Body of pancreas (tissue), 4 donors: Measurements from ENCODE around the gene CBFB. TPM values are rescaled to one million over a fixed set of nuclear protein-coding genes. Genes with fewer than 3 reads are reported as not detected.

Experiments
- ATAC-seq: fragments of 150-250 bp; one replicate; pipeline ENCODE4 v1.9.1; 2016
- DNase-seq, 4 donors: peaks; one replicate each; pipeline ENCODE4 v3.0.0-alpha.2; 2019
- H3K27ac ChIP-seq, 4 donors: fragments of 200-600 bp; sonication (generic); 1 replicate in 3 of 4; 2 replicates in 1 of 4; pipeline versions ENCODE4 v1.5.1 to v1.6.1; 2016 to 2019; ENCODE audit warnings: mild to moderate bottlenecking in 1 of 4, mixed read lengths in 1 of 4, moderate library complexity in 1 of 4
- H3K27me3 ChIP-seq, 2 donors: fragments of 200-600 bp; sonication (generic); one replicate each; pipeline ENCODE4 v1.6.0; 2016; ENCODE audit warnings: mild to moderate bottlenecking in 1 of 2
- H3K36me3 ChIP-seq, 2 donors: fragments of 200-600 bp; sonication (generic); replicated peaks in 1 of 2; 2 replicates each; pipeline ENCODE4 v1.5.1; 2016; ENCODE audit warnings: low read depth in 2 of 2; ENCODE audit not compliant: insufficient read depth in 1 of 2
- H3K4me1 ChIP-seq: fragments of 200-600 bp; sonication (generic); one replicate; pipeline ENCODE4 v1.6.0; 2016
- H3K4me3 ChIP-seq, 2 donors: fragments of 200-600 bp; sonication (generic); 1 replicate in 1 of 2; 2 replicates in 1 of 2; pipeline ENCODE4 v1.5.1; 2016 to 2019
- H3K9me3 ChIP-seq, 3 donors: fragments of 200-600 bp; sonication (generic); 1 replicate in 2 of 3; 2 replicates in 1 of 3; pipeline ENCODE4 v1.5.1; 2016
- CTCF ChIP-seq, 7 experiments: fragments of 450-650 bp in 4 of 7; fragments of 200-600 bp in 3 of 7; sonication (generic) in 3 of 7; IDR thresholded peaks; one replicate each; pipeline ENCODE4 v1.5.1; 2016 to 2019; ENCODE audit warnings: antibody characterized with exemption in 7 of 7
- POLR2A ChIP-seq, 3 donors: fragments of 450-650 bp; IDR thresholded peaks; one replicate each; pipeline ENCODE4 v1.6.1; 2016; ENCODE audit warnings: antibody characterized with exemption in 3 of 3, mild to moderate bottlenecking in 2 of 3
- WGBS, 2 donors: methylation state at CpG; one replicate each; pipeline ENCODE4 v1.1.5; 2017; 5-methylcytosine and 5-hydroxymethylcytosine counted together
- intact Hi-C: fragments of 100-400 bp; cut with DNase I; formaldehyde crosslinking; loops from one replicate; pipeline ENCODE4 v1.15.1; 2023
- total RNA-seq, 2 donors: library from RNA; depleted of rRNA; stranded (reverse); fragments of >200 nt; gene quantifications; one replicate each; pipeline ENCODE4 v1.1.0, GENCODE V29; 2016

CBFB gene
- total RNA-seq, 2 donors from 2014 or later, result 28.0 to 41.9 TPM

DNA sequence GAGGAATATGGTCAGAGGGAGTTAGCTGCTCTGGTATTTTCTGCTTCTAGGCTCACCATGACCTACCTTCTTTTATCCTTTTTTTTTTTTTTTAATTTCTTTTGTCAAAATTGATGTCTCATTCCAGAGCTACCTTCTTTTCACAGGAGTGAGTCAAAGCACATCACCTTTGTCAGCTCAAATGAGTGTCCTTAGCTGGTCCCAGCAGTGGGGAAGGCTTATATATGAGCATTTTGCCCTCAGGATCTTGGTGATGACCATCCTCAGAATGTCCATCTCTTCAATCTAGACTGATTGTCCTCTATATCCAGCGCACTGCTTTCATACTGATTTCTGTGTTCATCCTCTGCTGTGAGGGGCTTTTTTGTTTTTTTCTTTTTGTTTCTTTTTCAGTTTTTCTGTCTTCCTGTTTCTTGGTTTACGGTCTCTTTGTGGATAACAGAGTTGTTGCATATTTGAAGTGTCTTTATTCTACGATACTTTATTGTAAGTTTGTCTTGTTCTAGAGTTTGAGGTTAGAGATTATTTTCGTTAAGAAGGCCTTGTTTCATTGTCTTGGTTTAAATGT lies 24.9 kb downstream of the CBFB start:
- DNase-seq (no peak), ATAC-seq (no peak)
- Histone ChIP-seq H3K36me3 (no peaks in the 10 kb centered on the region), H3K27ac (no peak overlapping the region), H3K4me1 (peaks cover 7% of the 10 kb centered on the region), H3K4me3 (no peak overlapping the region), H3K27me3 (no peaks in the 10 kb centered on the region), H3K9me3 (no peaks in the 10 kb centered on the region)
- no peak for TF ChIP-seq POLR2A (IDR thresholded peaks at IDR 0.05)
- TF ChIP-seq CTCF (IDR thresholded peaks at IDR 0.05), result no peak
- intact Hi-C loops, result no loop called here
- WGBS, 2 donors, result 86 to 92% methylated on average over 4 of the region's 4 CpGs

GRCh38 chr16:67054901-67055300 lies 26.0 kb downstream of the CBFB start:
- Histone ChIP-seq H3K4me1 (peaks cover 7% of the 10 kb centered on the region), H3K36me3 (no peaks in the 10 kb centered on the region), H3K27me3 (no peaks in the 10 kb centered on the region), H3K9me3 (no peaks in the 10 kb centered on the region), H3K27ac (no peak overlapping the region), H3K4me3 (no peak overlapping the region)
- TF ChIP-seq POLR2A (IDR thresholded peaks at IDR 0.05) (no peak), CTCF (IDR thresholded peaks at IDR 0.05) (no peak)
- ATAC-seq (no peak), DNase-seq (no peak)
- intact Hi-C loops, result no loop called here
- 88 to 91% methylated on average over 2 of the region's 2 CpGs for WGBS, 2 donors

GRCh38 chr16:67055712-67056487 lies 27.0 kb downstream of the CBFB start:
- no peaks in the 10 kb centered on the region for H3K36me3 ChIP-seq
- H3K27me3 ChIP-seq, result no peaks in the 10 kb centered on the region
- ATAC-seq (no peak), DNase-seq (no peak)
- no peaks in the 10 kb centered on the region for H3K9me3 ChIP-seq
- H3K4me3 ChIP-seq, result no peak overlapping the region
- no peak overlapping the region for H3K27ac ChIP-seq
- 91 to 93% methylated on average over 4 of the region's 4 CpGs for WGBS, 2 donors
- no peak for TF ChIP-seq CTCF (IDR thresholded peaks at IDR 0.05)
- TF ChIP-seq POLR2A (IDR thresholded peaks at IDR 0.05), result no peak
- intact Hi-C loops, result no loop called here
- H3K4me1 ChIP-seq, result peaks cover 7% of the 10 kb centered on the region

- TF ChIP-seq CTCF (IDR thresholded peaks at IDR 0.05) (no peak), POLR2A (IDR thresholded peaks at IDR 0.05) (no peak)
- intact Hi-C loops, result no loop called here
- Histone ChIP-seq H3K4me1 (peaks cover 7% of the 10 kb centered on the region), H3K27me3 (no peaks in the 10 kb centered on the region), H3K36me3 (peaks cover 2 to 5% of the 10 kb centered on the region in 2 donors), H3K9me3 (no peaks in the 10 kb centered on the region), H3K27ac (no peak overlapping the region), H3K4me3 (no peak overlapping the region)
- WGBS, 2 donors, result 52 to 53% methylated on average over 2 of the region's 2 CpGs
- no peak for DNase-seq
- ATAC-seq, result no peak
Measured at GRCh38 chr16:67063008-67063407, 34.1 kb downstream of the CBFB start.
